GM12878 (cell line): ENCODE measurements around the gene NLRC5. TPM values are rescaled to one million over a fixed set of nuclear protein-coding genes. Genes with fewer than 3 reads are reported as not detected.
A peak's percentile ranks its signal among the peaks of the same experiment; 100 is the strongest.

Experiments used
- ASH2L ChIP-seq: fragments of 300-600, 200-600 bp; sonication (generic); IDR thresholded peaks from 2 replicates; pipeline ENCODE4 v1.6.1; 2017; ENCODE audit warnings: low read depth, mild to moderate bottlenecking, borderline replicate concordance
- EGR1 ChIP-seq, 2 experiments: IDR thresholded peaks; 1 replicate in 1 of 2; 2 replicates in 1 of 2; pipeline ENCODE4 v1.6.1; 2011 to 2012; ENCODE audit warnings: low read depth in 2 of 2, low read length in 2 of 2, borderline replicate concordance in 1 of 2, mild to moderate bottlenecking in 1 of 2, moderate library complexity in 1 of 2
- FOXK2 ChIP-seq: fragments of 450-650 bp; IDR thresholded peaks from 2 replicates; pipeline ENCODE4 v1.6.1; 2017; ENCODE audit warnings: mild to moderate bottlenecking, moderate library complexity
- MTA2 ChIP-seq: fragments of 450-650 bp; IDR thresholded peaks from 2 replicates; pipeline ENCODE4 v1.6.1; 2016; ENCODE audit warnings: low read depth, mild to moderate bottlenecking, moderate library complexity
- NR2F1 ChIP-seq: fragments of 450-650 bp; conservative IDR thresholded peaks from 2 replicates; pipeline ENCODE4 v1.6.1; 2017; ENCODE audit warnings: mild to moderate bottlenecking
- SREBF1 ChIP-seq: IDR thresholded peaks from 2 replicates; pipeline ENCODE4 v1.6.1; 2012; ENCODE audit warnings: mild to moderate bottlenecking, low read length
- TAF1 ChIP-seq: IDR thresholded peaks from 2 replicates; pipeline ENCODE4 v1.6.1; 2011; ENCODE audit warnings: mild to moderate bottlenecking, low read depth, low read length, borderline replicate concordance
- TCF3 ChIP-seq: IDR thresholded peaks from 2 replicates; pipeline ENCODE4 v1.6.1; 2012; ENCODE audit warnings: low read depth, mild to moderate bottlenecking, low read length, borderline replicate concordance; ENCODE audit not compliant: insufficient read depth
- YY1 ChIP-seq: IDR thresholded peaks from 2 replicates; pipeline ENCODE4 v1.6.1; 2011; ENCODE audit warnings: low read depth, mild to moderate bottlenecking, low read length
- ZNF207 ChIP-seq: fragments of 450-650 bp; IDR thresholded peaks from 2 replicates; pipeline ENCODE4 v1.6.1; 2014; ENCODE audit warnings: antibody characterized with exemption, mild to moderate bottlenecking, borderline replicate concordance
- ZNF217 ChIP-seq: fragments of 450-650 bp; IDR thresholded peaks from 2 replicates; pipeline ENCODE4 v1.6.1; 2017; ENCODE audit warnings: antibody characterized with exemption, mild to moderate bottlenecking
- polyA plus RNA-seq, 11 experiments: library from polyadenylated mRNA; depleted of rRNA in 4 of 11; unstranded in 6 of 11; stranded (reverse) in 5 of 11; fragments of >200 nt; fragmentation: Nextera tagmentation in 4 of 11; fragmentation: Illumina TruSeq in 1 of 11; extraction: Ambion mirVana in 4 of 11; extraction: Trizol in 1 of 11; gene quantifications; 1 replicate in 1 of 11; 2 replicates in 10 of 11; pipeline versions ENCODE4 v1.2.1 to v1.2.3, GENCODE V29; 2011 to 2016; ENCODE audit warnings: inconsistent platforms in 2 of 11, missing spikeins in 2 of 11, low read depth in 1 of 11
- total RNA-seq, 4 experiments: library from RNA; depleted of rRNA in 3 of 4; stranded (reverse); fragments of >200 nt in 3 of 4; fragmentation: Illumina TruSeq in 1 of 4; extraction: Trizol in 1 of 4; gene quantifications; 2 replicates each; pipeline versions ENCODE4 v1.2.1 to v1.2.3, GENCODE V29; 2013 to 2021
- TF ChIP-seq, protein P1 (sequence below): IDR thresholded peaks from 2 replicates; pipeline ENCODE4 v1.6.1; 2012; ENCODE audit warnings: improper control_type of control experiment, low read depth, low read length; ENCODE audit not compliant: insufficient replicate concordance
- TF ChIP-seq, protein P2 (sequence below): fragments of 450-650 bp; IDR thresholded peaks from 2 replicates; pipeline ENCODE4 v1.6.1; 2018; ENCODE audit warnings: mild to moderate bottlenecking, low read depth, moderate library complexity; ENCODE audit not compliant: partially characterized antibody
- TF ChIP-seq, protein P3 (sequence below): fragments of 450-650 bp; IDR thresholded peaks from 2 replicates; pipeline ENCODE4 v1.6.1; 2017; ENCODE audit warnings: mild to moderate bottlenecking, moderate library complexity
- TF ChIP-seq, protein P4 (sequence below): fragments of 450-650 bp; IDR thresholded peaks from 2 replicates; pipeline ENCODE4 v1.6.1; 2016; ENCODE audit warnings: mild to moderate bottlenecking
- TF ChIP-seq, protein P5 (sequence below): IDR thresholded peaks from 2 replicates; pipeline ENCODE4 v1.6.1; 2011; ENCODE audit warnings: borderline replicate concordance, low read depth, mild to moderate bottlenecking, moderate library complexity, mixed read lengths, low read length; ENCODE audit not compliant: insufficient read depth; ENCODE audit errors: extremely low read length

NLRC5 gene
- total and polyA plus RNA-seq, 10 of the 15 experiments (the other 5 are each of a cell fraction or from before 2014, with no cell fraction given): 13.1 to 105 (median 57.3) TPM

DNA sequence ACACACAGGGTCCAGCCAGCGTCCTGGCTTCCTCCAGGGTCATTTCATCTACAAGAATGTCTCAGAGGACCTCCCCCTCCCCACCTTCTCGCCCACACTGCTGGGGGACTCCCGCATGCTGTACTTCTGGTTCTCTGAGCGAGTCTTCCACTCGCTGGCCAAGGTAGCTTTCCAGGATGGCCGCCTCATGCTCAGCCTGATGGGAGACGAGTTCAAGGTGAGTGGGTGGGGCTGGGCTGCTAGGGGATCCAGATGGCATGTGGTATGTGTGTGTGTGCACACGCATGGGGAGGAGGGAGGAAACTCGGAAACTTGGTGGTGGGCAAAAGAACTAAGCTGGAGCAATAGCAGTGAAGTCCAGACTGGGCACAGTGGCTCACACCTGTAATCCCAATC lies 16.1 kb upstream of the NLRC5 start (continued):
- TF ChIP-seq, protein P1, sequence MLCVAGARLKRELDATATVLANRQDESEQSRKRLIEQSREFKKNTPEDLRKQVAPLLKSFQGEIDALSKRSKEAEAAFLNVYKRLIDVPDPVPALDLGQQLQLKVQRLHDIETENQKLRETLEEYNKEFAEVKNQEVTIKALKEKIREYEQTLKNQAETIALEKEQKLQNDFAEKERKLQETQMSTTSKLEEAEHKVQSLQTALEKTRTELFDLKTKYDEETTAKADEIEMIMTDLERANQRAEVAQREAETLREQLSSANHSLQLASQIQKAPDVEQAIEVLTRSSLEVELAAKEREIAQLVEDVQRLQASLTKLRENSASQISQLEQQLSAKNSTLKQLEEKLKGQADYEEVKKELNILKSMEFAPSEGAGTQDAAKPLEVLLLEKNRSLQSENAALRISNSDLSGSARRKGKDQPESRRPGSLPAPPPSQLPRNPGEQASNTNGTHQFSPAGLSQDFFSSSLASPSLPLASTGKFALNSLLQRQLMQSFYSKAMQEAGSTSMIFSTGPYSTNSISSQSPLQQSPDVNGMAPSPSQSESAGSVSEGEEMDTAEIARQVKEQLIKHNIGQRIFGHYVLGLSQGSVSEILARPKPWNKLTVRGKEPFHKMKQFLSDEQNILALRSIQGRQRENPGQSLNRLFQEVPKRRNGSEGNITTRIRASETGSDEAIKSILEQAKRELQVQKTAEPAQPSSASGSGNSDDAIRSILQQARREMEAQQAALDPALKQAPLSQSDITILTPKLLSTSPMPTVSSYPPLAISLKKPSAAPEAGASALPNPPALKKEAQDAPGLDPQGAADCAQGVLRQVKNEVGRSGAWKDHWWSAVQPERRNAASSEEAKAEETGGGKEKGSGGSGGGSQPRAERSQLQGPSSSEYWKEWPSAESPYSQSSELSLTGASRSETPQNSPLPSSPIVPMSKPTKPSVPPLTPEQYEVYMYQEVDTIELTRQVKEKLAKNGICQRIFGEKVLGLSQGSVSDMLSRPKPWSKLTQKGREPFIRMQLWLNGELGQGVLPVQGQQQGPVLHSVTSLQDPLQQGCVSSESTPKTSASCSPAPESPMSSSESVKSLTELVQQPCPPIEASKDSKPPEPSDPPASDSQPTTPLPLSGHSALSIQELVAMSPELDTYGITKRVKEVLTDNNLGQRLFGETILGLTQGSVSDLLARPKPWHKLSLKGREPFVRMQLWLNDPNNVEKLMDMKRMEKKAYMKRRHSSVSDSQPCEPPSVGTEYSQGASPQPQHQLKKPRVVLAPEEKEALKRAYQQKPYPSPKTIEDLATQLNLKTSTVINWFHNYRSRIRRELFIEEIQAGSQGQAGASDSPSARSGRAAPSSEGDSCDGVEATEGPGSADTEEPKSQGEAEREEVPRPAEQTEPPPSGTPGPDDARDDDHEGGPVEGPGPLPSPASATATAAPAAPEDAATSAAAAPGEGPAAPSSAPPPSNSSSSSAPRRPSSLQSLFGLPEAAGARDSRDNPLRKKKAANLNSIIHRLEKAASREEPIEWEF: peak; percentile 4
- TF ChIP-seq ZNF207 (no peak), MTA2 (0 out of 2 replicates have a peak, but pooled peaks have one; percentile 1), NR2F1 (no peak), EGR1 (IDR thresholded peaks at IDR 0.05; ENCODE audit: borderline replicate concordance in 1 of 2, low read depth in 2 of 2, low read length in 2 of 2) (no peak; a peak in 1 of 3 replicates), SREBF1 (no peak), TAF1 (no peak), TCF3 (no peak), YY1 (no peak), ASH2L (no peak), ZNF217 (0 out of 2 replicates have a peak, but pooled peaks have one; percentile 29), FOXK2 (no peak)
- TF ChIP-seq, protein P2, sequence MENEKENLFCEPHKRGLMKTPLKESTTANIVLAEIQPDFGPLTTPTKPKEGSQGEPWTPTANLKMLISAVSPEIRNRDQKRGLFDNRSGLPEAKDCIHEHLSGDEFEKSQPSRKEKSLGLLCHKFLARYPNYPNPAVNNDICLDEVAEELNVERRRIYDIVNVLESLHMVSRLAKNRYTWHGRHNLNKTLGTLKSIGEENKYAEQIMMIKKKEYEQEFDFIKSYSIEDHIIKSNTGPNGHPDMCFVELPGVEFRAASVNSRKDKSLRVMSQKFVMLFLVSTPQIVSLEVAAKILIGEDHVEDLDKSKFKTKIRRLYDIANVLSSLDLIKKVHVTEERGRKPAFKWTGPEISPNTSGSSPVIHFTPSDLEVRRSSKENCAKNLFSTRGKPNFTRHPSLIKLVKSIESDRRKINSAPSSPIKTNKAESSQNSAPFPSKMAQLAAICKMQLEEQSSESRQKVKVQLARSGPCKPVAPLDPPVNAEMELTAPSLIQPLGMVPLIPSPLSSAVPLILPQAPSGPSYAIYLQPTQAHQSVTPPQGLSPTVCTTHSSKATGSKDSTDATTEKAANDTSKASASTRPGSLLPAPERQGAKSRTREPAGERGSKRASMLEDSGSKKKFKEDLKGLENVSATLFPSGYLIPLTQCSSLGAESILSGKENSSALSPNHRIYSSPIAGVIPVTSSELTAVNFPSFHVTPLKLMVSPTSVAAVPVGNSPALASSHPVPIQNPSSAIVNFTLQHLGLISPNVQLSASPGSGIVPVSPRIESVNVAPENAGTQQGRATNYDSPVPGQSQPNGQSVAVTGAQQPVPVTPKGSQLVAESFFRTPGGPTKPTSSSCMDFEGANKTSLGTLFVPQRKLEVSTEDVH: no peak
- TF ChIP-seq, protein P3, sequence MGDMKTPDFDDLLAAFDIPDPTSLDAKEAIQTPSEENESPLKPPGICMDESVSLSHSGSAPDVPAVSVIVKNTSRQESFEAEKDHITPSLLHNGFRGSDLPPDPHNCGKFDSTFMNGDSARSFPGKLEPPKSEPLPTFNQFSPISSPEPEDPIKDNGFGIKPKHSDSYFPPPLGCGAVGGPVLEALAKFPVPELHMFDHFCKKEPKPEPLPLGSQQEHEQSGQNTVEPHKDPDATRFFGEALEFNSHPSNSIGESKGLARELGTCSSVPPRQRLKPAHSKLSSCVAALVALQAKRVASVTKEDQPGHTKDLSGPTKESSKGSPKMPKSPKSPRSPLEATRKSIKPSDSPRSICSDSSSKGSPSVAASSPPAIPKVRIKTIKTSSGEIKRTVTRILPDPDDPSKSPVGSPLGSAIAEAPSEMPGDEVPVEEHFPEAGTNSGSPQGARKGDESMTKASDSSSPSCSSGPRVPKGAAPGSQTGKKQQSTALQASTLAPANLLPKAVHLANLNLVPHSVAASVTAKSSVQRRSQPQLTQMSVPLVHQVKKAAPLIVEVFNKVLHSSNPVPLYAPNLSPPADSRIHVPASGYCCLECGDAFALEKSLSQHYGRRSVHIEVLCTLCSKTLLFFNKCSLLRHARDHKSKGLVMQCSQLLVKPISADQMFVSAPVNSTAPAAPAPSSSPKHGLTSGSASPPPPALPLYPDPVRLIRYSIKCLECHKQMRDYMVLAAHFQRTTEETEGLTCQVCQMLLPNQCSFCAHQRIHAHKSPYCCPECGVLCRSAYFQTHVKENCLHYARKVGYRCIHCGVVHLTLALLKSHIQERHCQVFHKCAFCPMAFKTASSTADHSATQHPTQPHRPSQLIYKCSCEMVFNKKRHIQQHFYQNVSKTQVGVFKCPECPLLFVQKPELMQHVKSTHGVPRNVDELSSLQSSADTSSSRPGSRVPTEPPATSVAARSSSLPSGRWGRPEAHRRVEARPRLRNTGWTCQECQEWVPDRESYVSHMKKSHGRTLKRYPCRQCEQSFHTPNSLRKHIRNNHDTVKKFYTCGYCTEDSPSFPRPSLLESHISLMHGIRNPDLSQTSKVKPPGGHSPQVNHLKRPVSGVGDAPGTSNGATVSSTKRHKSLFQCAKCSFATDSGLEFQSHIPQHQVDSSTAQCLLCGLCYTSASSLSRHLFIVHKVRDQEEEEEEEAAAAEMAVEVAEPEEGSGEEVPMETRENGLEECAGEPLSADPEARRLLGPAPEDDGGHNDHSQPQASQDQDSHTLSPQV: 0 out of 2 replicates have a peak, but pooled peaks have one; percentile 3
- TF ChIP-seq, protein P4, sequence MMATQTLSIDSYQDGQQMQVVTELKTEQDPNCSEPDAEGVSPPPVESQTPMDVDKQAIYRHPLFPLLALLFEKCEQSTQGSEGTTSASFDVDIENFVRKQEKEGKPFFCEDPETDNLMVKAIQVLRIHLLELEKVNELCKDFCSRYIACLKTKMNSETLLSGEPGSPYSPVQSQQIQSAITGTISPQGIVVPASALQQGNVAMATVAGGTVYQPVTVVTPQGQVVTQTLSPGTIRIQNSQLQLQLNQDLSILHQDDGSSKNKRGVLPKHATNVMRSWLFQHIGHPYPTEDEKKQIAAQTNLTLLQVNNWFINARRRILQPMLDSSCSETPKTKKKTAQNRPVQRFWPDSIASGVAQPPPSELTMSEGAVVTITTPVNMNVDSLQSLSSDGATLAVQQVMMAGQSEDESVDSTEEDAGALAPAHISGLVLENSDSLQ: no peak
- TF ChIP-seq, protein P5, sequence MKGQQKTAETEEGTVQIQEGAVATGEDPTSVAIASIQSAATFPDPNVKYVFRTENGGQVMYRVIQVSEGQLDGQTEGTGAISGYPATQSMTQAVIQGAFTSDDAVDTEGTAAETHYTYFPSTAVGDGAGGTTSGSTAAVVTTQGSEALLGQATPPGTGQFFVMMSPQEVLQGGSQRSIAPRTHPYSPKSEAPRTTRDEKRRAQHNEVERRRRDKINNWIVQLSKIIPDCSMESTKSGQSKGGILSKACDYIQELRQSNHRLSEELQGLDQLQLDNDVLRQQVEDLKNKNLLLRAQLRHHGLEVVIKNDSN: no peak
